ENCODE results near the gene TTC29. TPM values are rescaled to one million over a fixed set of nuclear protein-coding genes. Genes with fewer than 3 reads are reported as not detected.
"Not testable (repeated sequence)": the region's sequence is repeated elsewhere in the genome, so short reads cannot be mapped to it uniquely, and the experiment has no call there.

The TTC29 gene
- polyA plus RNA-seq, 5 donors = 0.89 to 3.0 (median 1.7) TPM

- DNase-seq = no peak
Observed at GRCh38 chr4:146883070-146883469, 62.6 kb downstream of the TTC29 start.

- DNase-seq = no peak
Observed at GRCh38 chr4:146857298-146857697, 88.4 kb downstream of the TTC29 start.

GRCh38 chr4:146855761-146856160 lies 89.9 kb downstream of the TTC29 start:
- no peak for DNase-seq

- DNase-seq = no peak
Observed at GRCh38 chr4:146852360-146852759, 93.3 kb downstream of the TTC29 start.

- DNase-seq = no peak
Observed at GRCh38 chr4:146847345-146847744, 98.3 kb downstream of the TTC29 start.

- no peak for DNase-seq
Observed at GRCh38 chr4:146846882-146847281, 98.8 kb downstream of the TTC29 start.

GRCh38 chr4:146844761-146845160 lies 100.9 kb downstream of the TTC29 start:
- no peak for DNase-seq

GRCh38 chr4:146842876-146843275 lies 102.8 kb downstream of the TTC29 start:
- no peak for DNase-seq

- no peak for DNase-seq
Observed at GRCh38 chr4:146840731-146841130, 104.9 kb downstream of the TTC29 start.

- DNase-seq = no peak
Observed at GRCh38 chr4:146835096-146835495, 110.6 kb downstream of the TTC29 start.

GRCh38 chr4:146834263-146835034 lies 111.2 kb downstream of the TTC29 start:
- DNase-seq = no peak

GRCh38 chr4:146833530-146833929 lies 112.1 kb downstream of the TTC29 start:
- DNase-seq = no peak

GRCh38 chr4:146822980-146823379 lies 122.7 kb downstream of the TTC29 start:
- not testable (repeated sequence) for DNase-seq

- DNase-seq = no peak
Observed at GRCh38 chr4:146814750-146815149, 130.9 kb downstream of the TTC29 start.

- DNase-seq = no peak
Observed at GRCh38 chr4:146795711-146796110, 150.0 kb downstream of the TTC29 start.

- no peak for DNase-seq
Observed at GRCh38 chr4:146793727-146794126, 151.9 kb downstream of the TTC29 start.

GRCh38 chr4:146791439-146791838 lies 154.2 kb downstream of the TTC29 start:
- no peak for DNase-seq

- DNase-seq = no peak
Observed at GRCh38 chr4:146790515-146790914, 155.1 kb downstream of the TTC29 start.

- no peak for DNase-seq
Observed at GRCh38 chr4:146787731-146788130, 157.9 kb downstream of the TTC29 start.

- no peak for DNase-seq
Observed at GRCh38 chr4:146776691-146777090, 169.0 kb downstream of the TTC29 start.

GRCh38 chr4:146763560-146763959 lies 182.1 kb downstream of the TTC29 start:
- DNase-seq = no peak

- DNase-seq = no peak
Observed at GRCh38 chr4:146762016-146762415, 183.6 kb downstream of the TTC29 start.

GRCh38 chr4:146742416-146742815 lies 203.2 kb downstream of the TTC29 start:
- DNase-seq = no peak

GRCh38 chr4:146739182-146739581 lies 206.5 kb downstream of the TTC29 start:
- DNase-seq = no peak

All from right lung (tissue), 5 donors.